ENCODE results near the gene GRM8. TPM values are rescaled to one million over a fixed set of nuclear protein-coding genes. Genes with fewer than 3 reads are reported as not detected.

The GRM8 gene
- total and polyA plus RNA-seq, 10 of the 15 experiments (the other 5 are each of a cell fraction or from before 2014, with no cell fraction given): 0.33 to 7.1 (median 0.45) TPM; not detected in 2

DNA sequence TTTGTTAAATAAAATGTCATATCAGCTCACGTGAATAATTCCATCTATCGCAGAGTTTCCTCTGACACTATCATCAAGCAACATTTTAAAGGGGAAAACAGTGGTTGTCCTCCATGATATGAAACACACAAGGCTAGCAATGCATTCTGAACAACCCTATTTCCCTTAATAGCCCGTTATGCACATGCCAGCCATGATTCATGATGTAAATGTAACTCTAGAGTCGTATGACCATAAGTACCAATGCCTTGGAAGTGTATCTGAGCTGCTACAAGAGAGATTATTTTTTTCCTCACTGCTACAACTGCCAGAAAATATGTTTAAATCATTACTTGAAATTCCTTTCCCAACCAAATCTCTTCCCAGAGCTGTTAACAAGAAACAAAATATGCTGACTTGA is 159.4 kb downstream of the GRM8 start:
- DNase-seq (ENCODE audit: low read depth, low spot score) (no peak), FAIRE-seq (no peak), ATAC-seq (no peak)
- no peaks in the 10 kb centered on the region for H3K79me2 ChIP-seq (ENCODE audit: control insufficient read depth, insufficient read depth, low read length)
- BruUV-seq (replicated peaks): no TSS peak
- RAD21 ChIA-PET (ENCODE audit: unreplicated experiment): no interaction called here
- intact Hi-C loops (cut with micrococcal nuclease; ENCODE audit: unreplicated experiment): no loop called here
- no peaks in the 10 kb centered on the region for H3K9me3 ChIP-seq (replicated peaks; ENCODE audit: control insufficient read depth, insufficient read depth, low read length)
- H3K9ac ChIP-seq (ENCODE audit: control insufficient read depth, insufficient read depth, low read length): no peak overlapping the region
- H3K27ac ChIP-seq (ENCODE audit: control insufficient read depth, insufficient read depth): no peak overlapping the region
- TF ChIP-seq CBX3 (IDR thresholded peaks at IDR 0.05; ENCODE audit: borderline replicate concordance, low read depth) (no peak), ZZZ3 (IDR thresholded peaks at IDR 0.05; ENCODE audit: control insufficient read depth, insufficient read length, low read depth) (no peak), SUPT20H (IDR thresholded peaks at IDR 0.05; ENCODE audit: borderline replicate concordance, control insufficient read depth, low read depth, low read length) (no peak), ZNF207 (IDR thresholded peaks at IDR 0.05; ENCODE audit: borderline replicate concordance) (no peak)
- H4K20me1 ChIP-seq (ENCODE audit: control insufficient read depth, insufficient read depth): no peaks in the 10 kb centered on the region
- no peaks in the 10 kb centered on the region for H3K4me1 ChIP-seq (ENCODE audit: control insufficient read depth, insufficient read depth, low read length)
- in situ Hi-C loops (cut with MboI): no loop called here
- CTCF ChIA-PET: no interaction called here
- WGBS (ENCODE audit: insufficient coverage, insufficient replicate concordance, low lambda C conversion rate, missing lambda C conversion rate): 40% methylated on average over 4 of the region's 4 CpGs
- no peaks in the 10 kb centered on the region for H3K27me3 ChIP-seq (replicated peaks in 1 of 2; ENCODE audit: control insufficient read depth in 2 of 2, insufficient read depth in 2 of 2, low read length in 1 of 2)
- no peak overlapping the region for H3K4me2 ChIP-seq (ENCODE audit: control insufficient read depth, insufficient read depth)
- POLR2A ChIA-PET: no interaction called here
- no peaks in the 10 kb centered on the region for H3K36me3 ChIP-seq (ENCODE audit: control insufficient read depth in 2 of 2, insufficient read depth in 2 of 2, low read length in 1 of 2)
- no peak overlapping the region for H2AFZ ChIP-seq (ENCODE audit: control insufficient read depth, low read depth, low read length)
- H3K4me3 ChIP-seq: no peak overlapping the region
- SMC1A ChIA-PET (ENCODE audit: uncharacterized antibody, unreplicated experiment): no interaction called here

- in situ Hi-C loops (cut with MboI): no loop called here
- RAD21 ChIA-PET (ENCODE audit: unreplicated experiment): no interaction called here
- H3K4me3 ChIP-seq: no peak overlapping the region
- H3K9me3 ChIP-seq (replicated peaks; ENCODE audit: control insufficient read depth, insufficient read depth, low read length): no peaks in the 10 kb centered on the region
- H4K20me1 ChIP-seq (ENCODE audit: control insufficient read depth, insufficient read depth): no peaks in the 10 kb centered on the region
- no peaks in the 10 kb centered on the region for H3K36me3 ChIP-seq (ENCODE audit: control insufficient read depth in 2 of 2, insufficient read depth in 2 of 2, low read length in 1 of 2)
- no peaks in the 10 kb centered on the region for H3K27me3 ChIP-seq (replicated peaks in 1 of 2; ENCODE audit: control insufficient read depth in 2 of 2, insufficient read depth in 2 of 2, low read length in 1 of 2)
- BruUV-seq (replicated peaks): no TSS peak
- H3K9ac ChIP-seq (ENCODE audit: control insufficient read depth, insufficient read depth, low read length): no peak overlapping the region
- CTCF ChIA-PET: no interaction called here
- H3K4me1 ChIP-seq (ENCODE audit: control insufficient read depth, insufficient read depth, low read length): no peaks in the 10 kb centered on the region
- intact Hi-C loops (cut with micrococcal nuclease; ENCODE audit: unreplicated experiment): no loop called here
- ATAC-seq (no peak), FAIRE-seq (no peak), DNase-seq (ENCODE audit: low read depth, low spot score) (no peak)
- POLR2A ChIA-PET: no interaction called here
- no peaks in the 10 kb centered on the region for H3K79me2 ChIP-seq (ENCODE audit: control insufficient read depth, insufficient read depth, low read length)
- SMC1A ChIA-PET (ENCODE audit: uncharacterized antibody, unreplicated experiment): no interaction called here
- no peak overlapping the region for H2AFZ ChIP-seq (ENCODE audit: control insufficient read depth, low read depth, low read length)
- no peak overlapping the region for H3K4me2 ChIP-seq (ENCODE audit: control insufficient read depth, insufficient read depth)
- WGBS (ENCODE audit: insufficient coverage, insufficient replicate concordance, low lambda C conversion rate, missing lambda C conversion rate): 71% methylated on average over 1 of the region's 18 CpGs
- no peak overlapping the region for H3K27ac ChIP-seq (ENCODE audit: control insufficient read depth, insufficient read depth)
- TF ChIP-seq ZNF207 (IDR thresholded peaks at IDR 0.05; ENCODE audit: borderline replicate concordance) (no peak), IKZF1 (conservative IDR thresholded peaks at IDR 0.05) (no peak), YBX1 (IDR thresholded peaks at IDR 0.05) (no peak), CHD2 (IDR thresholded peaks at IDR 0.05; ENCODE audit: borderline replicate concordance, low read depth, low read length) (no peak), JUND (IDR thresholded peaks at IDR 0.05; ENCODE audit: low read depth, low read length) (no peak), ZNF622 (IDR thresholded peaks at IDR 0.05) (no peak), NFIC (IDR thresholded peaks at IDR 0.05; ENCODE audit: low read depth, low read length) (no peak), PAX5 (IDR thresholded peaks at IDR 0.05; ENCODE audit: borderline replicate concordance, low read depth, low read length) (no peak), PKNOX1 (IDR thresholded peaks at IDR 0.05) (no peak), SREBF1 (IDR thresholded peaks at IDR 0.05; ENCODE audit: low read length) (no peak)
- TF ChIP-seq, protein P1, sequence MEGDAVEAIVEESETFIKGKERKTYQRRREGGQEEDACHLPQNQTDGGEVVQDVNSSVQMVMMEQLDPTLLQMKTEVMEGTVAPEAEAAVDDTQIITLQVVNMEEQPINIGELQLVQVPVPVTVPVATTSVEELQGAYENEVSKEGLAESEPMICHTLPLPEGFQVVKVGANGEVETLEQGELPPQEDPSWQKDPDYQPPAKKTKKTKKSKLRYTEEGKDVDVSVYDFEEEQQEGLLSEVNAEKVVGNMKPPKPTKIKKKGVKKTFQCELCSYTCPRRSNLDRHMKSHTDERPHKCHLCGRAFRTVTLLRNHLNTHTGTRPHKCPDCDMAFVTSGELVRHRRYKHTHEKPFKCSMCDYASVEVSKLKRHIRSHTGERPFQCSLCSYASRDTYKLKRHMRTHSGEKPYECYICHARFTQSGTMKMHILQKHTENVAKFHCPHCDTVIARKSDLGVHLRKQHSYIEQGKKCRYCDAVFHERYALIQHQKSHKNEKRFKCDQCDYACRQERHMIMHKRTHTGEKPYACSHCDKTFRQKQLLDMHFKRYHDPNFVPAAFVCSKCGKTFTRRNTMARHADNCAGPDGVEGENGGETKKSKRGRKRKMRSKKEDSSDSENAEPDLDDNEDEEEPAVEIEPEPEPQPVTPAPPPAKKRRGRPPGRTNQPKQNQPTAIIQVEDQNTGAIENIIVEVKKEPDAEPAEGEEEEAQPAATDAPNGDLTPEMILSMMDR (IDR thresholded peaks at IDR 0.05 in 2 of 3, conservative IDR thresholded peaks at IDR 0.05 in 1 of 3; ENCODE audit: control insufficient read depth in 2 of 3, extremely low read depth in 1 of 3, insufficient read depth in 1 of 3, low read depth in 3 of 3, low read length in 3 of 3): no peak
- TF ChIP-seq, protein P2, sequence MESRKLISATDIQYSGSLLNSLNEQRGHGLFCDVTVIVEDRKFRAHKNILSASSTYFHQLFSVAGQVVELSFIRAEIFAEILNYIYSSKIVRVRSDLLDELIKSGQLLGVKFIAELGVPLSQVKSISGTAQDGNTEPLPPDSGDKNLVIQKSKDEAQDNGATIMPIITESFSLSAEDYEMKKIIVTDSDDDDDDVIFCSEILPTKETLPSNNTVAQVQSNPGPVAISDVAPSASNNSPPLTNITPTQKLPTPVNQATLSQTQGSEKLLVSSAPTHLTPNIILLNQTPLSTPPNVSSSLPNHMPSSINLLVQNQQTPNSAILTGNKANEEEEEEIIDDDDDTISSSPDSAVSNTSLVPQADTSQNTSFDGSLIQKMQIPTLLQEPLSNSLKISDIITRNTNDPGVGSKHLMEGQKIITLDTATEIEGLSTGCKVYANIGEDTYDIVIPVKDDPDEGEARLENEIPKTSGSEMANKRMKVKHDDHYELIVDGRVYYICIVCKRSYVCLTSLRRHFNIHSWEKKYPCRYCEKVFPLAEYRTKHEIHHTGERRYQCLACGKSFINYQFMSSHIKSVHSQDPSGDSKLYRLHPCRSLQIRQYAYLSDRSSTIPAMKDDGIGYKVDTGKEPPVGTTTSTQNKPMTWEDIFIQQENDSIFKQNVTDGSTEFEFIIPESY (IDR thresholded peaks at IDR 0.05): no peak
Observed at GRCh38 chr7:127091620-127092019, 161.1 kb downstream of the GRM8 start.

Measured in GM12878 (cell line).